Sigmoid colon (tissue), 7 donors: Measurements from ENCODE around the gene NTM. TPM values are rescaled to one million over a fixed set of nuclear protein-coding genes. Genes with fewer than 3 reads are reported as not detected.

ENCODE experiments used
- DNase-seq: peaks from one replicate; pipeline ENCODE4 v3.0.0-alpha.2; 2019
- H3K27ac ChIP-seq, 4 donors: fragments of 200-600 bp; sonication (generic); one replicate each; pipeline ENCODE4 v1.5.1; 2016 to 2019; ENCODE audit warnings: mild to moderate bottlenecking in 1 of 4
- H3K27me3 ChIP-seq, 3 donors: fragments of 200-600 bp; sonication (generic); one replicate each; pipeline ENCODE4 v1.5.1; 2019; ENCODE audit warnings: mild to moderate bottlenecking in 1 of 3
- H3K36me3 ChIP-seq, 4 donors: fragments of 200-600 bp; sonication (generic); one replicate each; pipeline ENCODE4 v1.5.1; 2016 to 2019
- H3K4me1 ChIP-seq, 4 donors: fragments of 200-600 bp; sonication (generic); one replicate each; pipeline ENCODE4 v1.5.1; 2017 to 2019
- H3K4me3 ChIP-seq, 4 donors: fragments of 200-600 bp; sonication (generic); one replicate each; pipeline ENCODE4 v1.5.1; 2017 to 2019; ENCODE audit warnings: mild to moderate bottlenecking in 2 of 4, moderate library complexity in 1 of 4
- H3K9me3 ChIP-seq, 4 donors: fragments of 200-600 bp in 3 of 4; sonication (generic) in 3 of 4; one replicate each; pipeline versions ENCODE4 v1.5.1 to v1.6.1; 2013 to 2019
- CTCF ChIP-seq, 4 experiments: fragments of 450-650 bp in 3 of 4; fragments of 200-600 bp in 1 of 4; IDR thresholded peaks; one replicate each; pipeline ENCODE4 v1.5.1; 2016 to 2019; ENCODE audit warnings: antibody characterized with exemption in 4 of 4, mild to moderate bottlenecking in 3 of 4, moderate library complexity in 2 of 4
- EP300 ChIP-seq, 4 donors: sonication (generic); formaldehyde crosslinking; IDR thresholded peaks; one replicate each; pipeline ENCODE4 v1.6.1; 2017; ENCODE audit warnings: antibody characterized with exemption in 4 of 4
- POLR2A ChIP-seq, 2 donors: fragments of 450-650 bp; IDR thresholded peaks; one replicate each; pipeline ENCODE4 v1.6.1; 2016; ENCODE audit warnings: antibody characterized with exemption in 2 of 2, mild to moderate bottlenecking in 2 of 2, moderate library complexity in 2 of 2
- POLR2AphosphoS5 ChIP-seq, 4 donors: sonication (generic); formaldehyde crosslinking; IDR thresholded peaks; one replicate each; pipeline ENCODE4 v1.6.1; 2017; ENCODE audit warnings: antibody characterized with exemption in 4 of 4
- WGBS, 2 donors: extraction: QIAGEN DNeasy Blood & Tissue Kit; methylation state at CpG; one replicate each; pipeline ENCODE4 v1.1.7; 2013; 5-methylcytosine and 5-hydroxymethylcytosine counted together
- intact Hi-C: fragments of 100-400 bp; cut with DNase I; formaldehyde crosslinking; loops from one replicate; pipeline ENCODE4 v1.15.1; 2023
- polyA plus RNA-seq, 3 donors: library from polyadenylated mRNA; stranded (reverse); fragments of 200-250 nt; gene quantifications; one replicate each; pipeline ENCODE4 v1.2.3, GENCODE V29; 2013
- total RNA-seq, 4 donors: library from RNA; depleted of rRNA; stranded (reverse); fragments of >200 nt; gene quantifications; one replicate each; pipeline ENCODE4 v1.1.0, GENCODE V29; 2016
- donor health status: healthy with polysubstance abuse.
- donor health status: Bipolar disorder and iron deficiency.
- donor health status: healthy.

NTM gene
- total and polyA plus RNA-seq, 7 donors, result 0.96 to 18.3 (median 6.4) TPM; not detected in 1

- intact Hi-C loops, result no loop called here
- H3K27ac ChIP-seq, result no peak overlapping the region
- WGBS, 2 donors, result 78 to 79% methylated on average over 3 of the region's 3 CpGs
- no peaks in the 10 kb centered on the region for H3K36me3 ChIP-seq
- no peaks in the 10 kb centered on the region for H3K4me1 ChIP-seq
- no peak overlapping the region for H3K4me3 ChIP-seq
- no peaks in the 10 kb centered on the region for H3K9me3 ChIP-seq
- DNase-seq, result no peak
- no peaks in the 10 kb centered on the region for H3K27me3 ChIP-seq
- no peak for TF ChIP-seq POLR2A (IDR thresholded peaks at IDR 0.05)
- no peak for TF ChIP-seq EP300 (IDR thresholded peaks at IDR 0.05)
- TF ChIP-seq POLR2AphosphoS5 (IDR thresholded peaks at IDR 0.05), result no peak
- TF ChIP-seq CTCF (IDR thresholded peaks at IDR 0.05), result no peak
These were observed 832.2 kb downstream of the NTM start for GRCh38 chr11:132202621-132203020.

- no peak for DNase-seq
- no peak overlapping the region for H3K27ac ChIP-seq
- no peak overlapping the region for H3K4me3 ChIP-seq
- WGBS, 2 donors, result 94 to 96% methylated on average over 4 of the region's 4 CpGs
- no peaks in the 10 kb centered on the region for H3K36me3 ChIP-seq
- intact Hi-C loops, result no loop called here
- H3K27me3 ChIP-seq, result no peaks in the 10 kb centered on the region
- no peak for TF ChIP-seq POLR2A (IDR thresholded peaks at IDR 0.05)
- TF ChIP-seq CTCF (IDR thresholded peaks at IDR 0.05), result no peak
- TF ChIP-seq EP300 (IDR thresholded peaks at IDR 0.05), result no peak
- TF ChIP-seq POLR2AphosphoS5 (IDR thresholded peaks at IDR 0.05), result no peak
- H3K4me1 ChIP-seq, result no peaks in the 10 kb centered on the region
- H3K9me3 ChIP-seq, result no peaks in the 10 kb centered on the region
These were observed 834.6 kb downstream of the NTM start for GRCh38 chr11:132205006-132205405.

GRCh38 chr11:132205496-132205895 lies 835.1 kb downstream of the NTM start:
- no peak overlapping the region for H3K4me3 ChIP-seq
- H3K4me1 ChIP-seq, result no peaks in the 10 kb centered on the region
- no peak for DNase-seq
- WGBS, 2 donors, result 72 to 91% methylated on average over 3 of the region's 3 CpGs
- intact Hi-C loops, result no loop called here
- no peaks in the 10 kb centered on the region for H3K27me3 ChIP-seq
- H3K36me3 ChIP-seq, result no peaks in the 10 kb centered on the region
- TF ChIP-seq EP300 (IDR thresholded peaks at IDR 0.05) (no peak), POLR2A (IDR thresholded peaks at IDR 0.05) (no peak), CTCF (IDR thresholded peaks at IDR 0.05) (no peak), POLR2AphosphoS5 (IDR thresholded peaks at IDR 0.05) (no peak)
- H3K27ac ChIP-seq, result no peak overlapping the region
- no peaks in the 10 kb centered on the region for H3K9me3 ChIP-seq

GRCh38 chr11:132206993-132207392 lies 836.6 kb downstream of the NTM start:
- 86 to 88% methylated on average over 5 of the region's 5 CpGs for WGBS, 2 donors
- TF ChIP-seq POLR2A (IDR thresholded peaks at IDR 0.05), result no peak
- no peak for TF ChIP-seq EP300 (IDR thresholded peaks at IDR 0.05)
- TF ChIP-seq POLR2AphosphoS5 (IDR thresholded peaks at IDR 0.05), result no peak
- no peak for TF ChIP-seq CTCF (IDR thresholded peaks at IDR 0.05)
- intact Hi-C loops, result no loop called here

GRCh38 chr11:132208477-132209055 lies 838.2 kb downstream of the NTM start:
- Histone ChIP-seq H3K27ac (no peak overlapping the region), H3K27me3 (no peaks in the 10 kb centered on the region), H3K9me3 (no peaks in the 10 kb centered on the region), H3K36me3 (no peaks in the 10 kb centered on the region), H3K4me3 (no peak overlapping the region), H3K4me1 (no peaks in the 10 kb centered on the region)
- TF ChIP-seq CTCF (IDR thresholded peaks at IDR 0.05) (no peak), POLR2AphosphoS5 (IDR thresholded peaks at IDR 0.05) (no peak), EP300 (IDR thresholded peaks at IDR 0.05) (no peak), POLR2A (IDR thresholded peaks at IDR 0.05) (no peak)
- DNase-seq, result no peak
- 27 to 49% methylated on average over 6 of the region's 6 CpGs for WGBS, 2 donors
- intact Hi-C loops, result no loop called here

More at GRCh38 chr11:132206993-132207392, 836.6 kb downstream of the NTM start:
- no peak overlapping the region for H3K27ac ChIP-seq
- no peaks in the 10 kb centered on the region for H3K4me1 ChIP-seq
- no peaks in the 10 kb centered on the region for H3K36me3 ChIP-seq
- no peaks in the 10 kb centered on the region for H3K9me3 ChIP-seq
- H3K4me3 ChIP-seq, result no peak overlapping the region
- no peak for DNase-seq
- H3K27me3 ChIP-seq, result no peaks in the 10 kb centered on the region
